SH-SY5Y (cell line): ENCODE data around the gene SEMA4A.

ENCODE experiments used
- GATA2 ChIP-seq: IDR thresholded peaks from 2 replicates; pipeline ENCODE4 v1.6.1; 2011; ENCODE audit warnings: mild to moderate bottlenecking, low read depth, low read length
- GATA3 ChIP-seq: IDR thresholded peaks from 2 replicates; pipeline ENCODE4 v1.6.1; 2011; ENCODE audit warnings: low read depth, mild to moderate bottlenecking, low read length, moderate library complexity

- TF ChIP-seq GATA2 (no peak), GATA3 (no peak)
These were observed 24.7 kb downstream of the SEMA4A start for GRCh38 chr1:156177919-156178654.
